CD14-positive monocyte (primary cell): Measurements from ENCODE around the gene GRID2. TPM values are rescaled to one million over a fixed set of nuclear protein-coding genes. Genes with fewer than 3 reads are reported as not detected.

Source experiments
- DNase-seq, 3 donors: peaks; one replicate each; pipeline ENCODE4 v3.0.0-alpha.2; 2011 to 2022
- H2AFZ ChIP-seq: 2 replicates; pipeline ENCODE4 v1.6.0; 2012; ENCODE audit warnings: mild to moderate bottlenecking, low read depth, low read length, inconsistent platforms; ENCODE audit not compliant: insufficient read depth, poor library complexity, severe bottlenecking
- H3K27ac ChIP-seq, 2 donors: 1 replicate in 1 of 2; 2 replicates in 1 of 2; pipeline ENCODE4 v1.5.1; 2012 to 2013; ENCODE audit warnings: low read length in 2 of 2, control low read depth in 1 of 2, inconsistent platforms in 1 of 2, low read depth in 1 of 2, mild to moderate bottlenecking in 1 of 2
- H3K27me3 ChIP-seq, 2 donors: one replicate each; pipeline versions ENCODE4 v1.6.0 to v1.6.1; 2011 to 2013; ENCODE audit warnings: low read length in 2 of 2; ENCODE audit not compliant: control insufficient read depth in 2 of 2, insufficient read depth in 2 of 2
- H3K36me3 ChIP-seq, 2 donors: replicated peaks in 1 of 2; 1 replicate in 1 of 2; 2 replicates in 1 of 2; pipeline versions ENCODE4 v1.5.1 to v1.6.1; 2012 to 2013; ENCODE audit warnings: low read length in 2 of 2, control low read depth in 1 of 2, inconsistent platforms in 1 of 2, mild to moderate bottlenecking in 1 of 2; ENCODE audit not compliant: insufficient read depth in 2 of 2, control insufficient read depth in 1 of 2
- H3K4me1 ChIP-seq, 2 donors: 1 replicate in 1 of 2; 2 replicates in 1 of 2; pipeline versions ENCODE4 v1.5.1 to v1.6.1; 2012 to 2013; ENCODE audit warnings: low read length in 2 of 2, control low read depth in 1 of 2, inconsistent platforms in 1 of 2, mild to moderate bottlenecking in 1 of 2, moderate library complexity in 1 of 2; ENCODE audit not compliant: insufficient read depth in 2 of 2, control insufficient read depth in 1 of 2
- H3K4me2 ChIP-seq: replicated peaks from 2 replicates; pipeline ENCODE3; 2012; ENCODE audit warnings: low read length, moderate library complexity, mild to moderate bottlenecking; ENCODE audit not compliant: poor library complexity, severe bottlenecking; ENCODE audit errors: extremely low read depth
- H3K4me3 ChIP-seq, 3 experiments: fragments of 200-600 bp in 1 of 3; sonication (generic) in 1 of 3; replicated peaks in 1 of 3; 1 replicate in 2 of 3; 2 replicates in 1 of 3; pipeline ENCODE4 v1.5.1; 2011 to 2013; ENCODE audit warnings: low read length in 3 of 3, mild to moderate bottlenecking in 3 of 3, control low read depth in 2 of 3, low read depth in 2 of 3, inconsistent platforms in 1 of 3, moderate library complexity in 1 of 3
- H3K79me2 ChIP-seq: 2 replicates; pipeline ENCODE4 v1.6.0; 2012; ENCODE audit warnings: mild to moderate bottlenecking, control low read depth, inconsistent platforms, low read length, moderate library complexity; ENCODE audit not compliant: insufficient read depth
- H3K9ac ChIP-seq: 2 replicates; pipeline ENCODE4 v1.6.0; 2017; ENCODE audit warnings: low read length, mild to moderate bottlenecking; ENCODE audit not compliant: insufficient read depth, poor library complexity, severe bottlenecking
- H3K9me3 ChIP-seq, 2 donors: replicated peaks in 1 of 2; 1 replicate in 1 of 2; 2 replicates in 1 of 2; pipeline versions ENCODE4 v1.5.1 to v1.6.1; 2012 to 2013; ENCODE audit warnings: low read length in 2 of 2, control low read depth in 1 of 2; ENCODE audit not compliant: control insufficient read depth in 1 of 2, insufficient read depth in 1 of 2
- H4K20me1 ChIP-seq: 2 replicates; pipeline ENCODE4 v1.6.0; 2012; ENCODE audit warnings: mild to moderate bottlenecking, low read length, control low read depth, moderate library complexity; ENCODE audit not compliant: insufficient read depth
- H3K27ac Mint-ChIP-seq, 7 donors: one replicate each; pipeline ENCODE4 v1.8.0; 2020; ENCODE audit warnings: mild to moderate bottlenecking in 7 of 7, mixed read lengths in 7 of 7, moderate library complexity in 6 of 7, inconsistent platforms in 2 of 7
- H3K27me3 Mint-ChIP-seq, 3 donors: one replicate each; pipeline ENCODE4 v1.8.0; 2021 to 2022; ENCODE audit warnings: low read depth in 3 of 3, mild to moderate bottlenecking in 3 of 3, mixed read lengths in 3 of 3, moderate library complexity in 3 of 3, inconsistent platforms in 1 of 3
- H3K36me3 Mint-ChIP-seq, 2 donors: one replicate each; pipeline ENCODE4 v1.8.0; 2020; ENCODE audit warnings: mixed read lengths in 2 of 2, inconsistent platforms in 1 of 2, mild to moderate bottlenecking in 1 of 2
- H3K4me1 Mint-ChIP-seq: one replicate; pipeline ENCODE4 v1.8.0; 2020; ENCODE audit warnings: mild to moderate bottlenecking, mixed read lengths
- H3K4me3 Mint-ChIP-seq, 2 donors: one replicate each; pipeline ENCODE4 v1.8.0; 2020; ENCODE audit warnings: mild to moderate bottlenecking in 2 of 2, mixed read lengths in 2 of 2, moderate library complexity in 1 of 2
- H3K9me3 Mint-ChIP-seq, 7 donors: one replicate each; pipeline ENCODE4 v1.8.0; 2020 to 2022; ENCODE audit warnings: mixed read lengths in 7 of 7, mild to moderate bottlenecking in 6 of 7, moderate library complexity in 6 of 7, inconsistent platforms in 2 of 7
- WGBS: methylation state at CpG from one replicate; pipeline ENCODE4 v1.1.5; 2013; ENCODE audit warnings: missing lambda C conversion rate; ENCODE audit not compliant: insufficient coverage; 5-methylcytosine and 5-hydroxymethylcytosine counted together
- intact Hi-C, 2 donors: fragments of 100-400 bp; cut with micrococcal nuclease; formaldehyde crosslinking; loops; one replicate each; pipeline versions ENCODE4 v1.15.0 to v1.15.1; 2023
- polyA plus RNA-seq, 3 donors: library from polyadenylated mRNA; depleted of rRNA in 1 of 3; unstranded in 2 of 3; stranded (reverse) in 1 of 3; fragments of 300-500 nt in 2 of 3; fragments of >200 nt in 1 of 3; fragmentation: Illumina TruSeq in 2 of 3; gene quantifications; 1 replicate in 2 of 3; 2 replicates in 1 of 3; pipeline ENCODE4 v1.2.3, GENCODE V29; 2012 to 2021
- TF ChIP-seq, protein P1 (sequence below): fragments of 200-600 bp; IDR thresholded peaks from one replicate; pipeline ENCODE4 v1.8.0; 2022; ENCODE audit warnings: antibody characterized with exemption, mild to moderate bottlenecking

Gene GRID2
- polyA plus RNA-seq, 3 donors: not detected

DNA sequence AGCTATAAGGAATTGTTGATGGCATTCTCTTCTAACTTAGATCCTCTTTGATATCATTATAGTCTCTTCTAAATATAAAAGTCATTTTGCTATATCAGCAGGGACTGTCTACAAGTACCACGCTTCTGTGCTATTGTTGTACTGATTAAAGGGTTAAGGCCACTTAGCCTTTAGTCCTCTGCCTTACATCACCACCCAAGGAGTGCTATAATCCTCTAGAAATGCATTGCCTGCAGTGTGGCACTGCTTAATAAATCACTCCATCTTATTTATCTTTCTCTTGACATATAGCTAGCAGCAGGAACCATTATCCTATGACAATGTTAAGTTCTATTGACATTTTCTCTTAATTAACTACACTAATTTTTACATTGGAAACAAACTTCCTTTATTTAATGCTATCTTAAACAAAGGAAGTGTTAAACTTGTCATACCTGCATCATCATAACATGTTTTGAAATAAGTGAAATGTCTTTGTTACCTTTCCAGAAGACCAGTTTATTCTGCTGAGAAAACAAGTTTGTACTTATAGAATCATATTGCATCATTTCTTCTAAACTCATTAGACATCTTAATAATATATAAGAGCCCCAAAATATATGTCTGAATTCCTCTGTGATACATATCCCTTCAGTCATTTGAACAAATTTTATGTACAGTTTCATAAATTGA lies 1163.9 kb downstream of the GRID2 start:
- intact Hi-C loops: no loop called here

DNA sequence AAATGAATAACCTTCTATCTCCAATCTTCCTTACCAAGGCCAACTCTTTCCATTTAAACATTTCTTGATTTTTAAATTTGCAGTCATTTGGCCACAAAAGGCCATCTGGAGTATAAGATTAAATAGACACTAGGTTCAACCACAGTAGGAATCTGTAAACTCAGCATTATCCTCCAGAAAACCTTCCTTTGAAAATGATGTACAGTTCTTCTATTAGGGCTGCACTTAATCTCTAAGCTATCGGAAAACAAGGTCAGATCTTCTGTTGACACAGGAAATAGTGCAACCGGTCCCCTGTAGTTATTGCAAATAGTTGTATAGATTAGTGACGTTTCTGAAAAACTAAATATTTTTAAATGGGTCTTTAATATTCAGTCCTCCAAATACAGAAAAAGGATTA lies 1165.8 kb downstream of the GRID2 start:
- no peak overlapping the region for H3K4me2 ChIP-seq
- H3K4me3 ChIP-seq: no peak overlapping the region
- WGBS: no CpG with 5 or more reads among the region's 3 CpGs
- no peaks in the 10 kb centered on the region for H3K9me3 ChIP-seq
- H3K27ac ChIP-seq: no peak overlapping the region
- no peak overlapping the region for H3K9ac ChIP-seq
- H3K36me3 ChIP-seq: no peaks in the 10 kb centered on the region
- DNase-seq: no peak
- TF ChIP-seq, protein P1, sequence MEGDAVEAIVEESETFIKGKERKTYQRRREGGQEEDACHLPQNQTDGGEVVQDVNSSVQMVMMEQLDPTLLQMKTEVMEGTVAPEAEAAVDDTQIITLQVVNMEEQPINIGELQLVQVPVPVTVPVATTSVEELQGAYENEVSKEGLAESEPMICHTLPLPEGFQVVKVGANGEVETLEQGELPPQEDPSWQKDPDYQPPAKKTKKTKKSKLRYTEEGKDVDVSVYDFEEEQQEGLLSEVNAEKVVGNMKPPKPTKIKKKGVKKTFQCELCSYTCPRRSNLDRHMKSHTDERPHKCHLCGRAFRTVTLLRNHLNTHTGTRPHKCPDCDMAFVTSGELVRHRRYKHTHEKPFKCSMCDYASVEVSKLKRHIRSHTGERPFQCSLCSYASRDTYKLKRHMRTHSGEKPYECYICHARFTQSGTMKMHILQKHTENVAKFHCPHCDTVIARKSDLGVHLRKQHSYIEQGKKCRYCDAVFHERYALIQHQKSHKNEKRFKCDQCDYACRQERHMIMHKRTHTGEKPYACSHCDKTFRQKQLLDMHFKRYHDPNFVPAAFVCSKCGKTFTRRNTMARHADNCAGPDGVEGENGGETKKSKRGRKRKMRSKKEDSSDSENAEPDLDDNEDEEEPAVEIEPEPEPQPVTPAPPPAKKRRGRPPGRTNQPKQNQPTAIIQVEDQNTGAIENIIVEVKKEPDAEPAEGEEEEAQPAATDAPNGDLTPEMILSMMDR: no peak
- Mint-ChIP-seq H3K4me1 (no peaks in the 10 kb centered on the region), H3K36me3 (no peaks in the 10 kb centered on the region), H3K27me3 (no peaks in the 10 kb centered on the region), H3K4me3 (no peak overlapping the region), H3K9me3 (peaks cover 0 to 4% (median 0%) of the 10 kb centered on the region in 7 donors), H3K27ac (no peak overlapping the region)
- H3K4me1 ChIP-seq: no peaks in the 10 kb centered on the region
- no peak overlapping the region for H2AFZ ChIP-seq
- no peaks in the 10 kb centered on the region for H3K27me3 ChIP-seq
- H4K20me1 ChIP-seq: no peaks in the 10 kb centered on the region
- no peaks in the 10 kb centered on the region for H3K79me2 ChIP-seq
- intact Hi-C loops: no loop called here

More for the DNA sequence above, 1163.9 kb downstream of the GRID2 start:
- H3K9me3 ChIP-seq: no peaks in the 10 kb centered on the region
- H3K4me2 ChIP-seq: no peak overlapping the region
- no peaks in the 10 kb centered on the region for H4K20me1 ChIP-seq
- no peaks in the 10 kb centered on the region for H3K27me3 Mint-ChIP-seq
- H3K27ac ChIP-seq: no peak overlapping the region
- no peak for DNase-seq
- no peak overlapping the region for H2AFZ ChIP-seq
- TF ChIP-seq, protein P1: no peak
- H3K4me1 Mint-ChIP-seq: no peaks in the 10 kb centered on the region
- no peak overlapping the region for H3K4me3 Mint-ChIP-seq
- H3K9me3 Mint-ChIP-seq: peaks cover 0 to 3% (median 0%) of the 10 kb centered on the region in 7 donors
- no peaks in the 10 kb centered on the region for H3K4me1 ChIP-seq
- H3K36me3 ChIP-seq: no peaks in the 10 kb centered on the region
- no peaks in the 10 kb centered on the region for H3K79me2 ChIP-seq
- WGBS: no CpG with 5 or more reads among the region's 1 CpG
- no peak overlapping the region for H3K4me3 ChIP-seq
- no peaks in the 10 kb centered on the region for H3K36me3 Mint-ChIP-seq
- H3K27ac Mint-ChIP-seq: no peak overlapping the region
- no peaks in the 10 kb centered on the region for H3K27me3 ChIP-seq
- H3K9ac ChIP-seq: no peak overlapping the region
